ENCODE measurements around the gene GRID2. TPM values are rescaled to one million over a fixed set of nuclear protein-coding genes. Genes with fewer than 3 reads are reported as not detected.
"Not testable (repeated sequence)": the region's sequence is repeated elsewhere in the genome, so short reads cannot be mapped to it uniquely, and the experiment has no call there.

Gene GRID2
- total RNA-seq, 1 donor from 2014 or later, result 2.1 TPM

GRCh38 chr4:93267747-93268146, 964.0 kb downstream of the GRID2 start:
- no peak overlapping the region for H3K27ac Mint-ChIP-seq (ENCODE audit: unreplicated experiment)

DNA sequence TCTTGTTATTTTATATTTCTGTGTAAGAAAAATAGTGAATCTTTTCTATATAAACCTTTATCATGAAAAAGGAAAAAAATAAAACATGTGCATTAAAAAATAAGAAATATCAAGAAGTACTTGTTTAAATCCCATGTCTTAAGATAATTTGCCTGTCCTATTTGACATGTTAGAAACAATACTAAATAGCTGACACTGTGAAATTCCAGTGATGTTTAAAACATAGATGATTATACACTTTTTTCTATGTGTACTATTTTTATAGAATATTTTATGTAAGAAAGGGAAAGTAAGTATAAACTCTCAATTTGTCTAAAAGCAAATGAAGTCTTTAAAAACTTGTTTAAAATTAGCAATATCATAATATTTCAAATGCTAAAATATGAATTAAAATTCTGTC, 981.6 kb downstream of the GRID2 start:
- Mint-ChIP-seq H3K4me1 (ENCODE audit: low read depth, unreplicated experiment) (no peaks in the 10 kb centered on the region), H3K27me3 (ENCODE audit: unreplicated experiment) (no peaks in the 10 kb centered on the region), H3K27ac (ENCODE audit: unreplicated experiment) (no peak overlapping the region), H3K36me3 (ENCODE audit: unreplicated experiment) (no peaks in the 10 kb centered on the region), H3K9me3 (ENCODE audit: unreplicated experiment) (no peaks in the 10 kb centered on the region), H3K4me3 (ENCODE audit: unreplicated experiment) (no peak overlapping the region)
- no peak for TF ChIP-seq CTCF (IDR thresholded peaks at IDR 0.05; ENCODE audit: partially characterized antibody, unreplicated experiment)
- no peak for DNase-seq

More at GRCh38 chr4:93267747-93268146, 964.0 kb downstream of the GRID2 start:
- H3K9me3 Mint-ChIP-seq (ENCODE audit: unreplicated experiment), result peaks cover 1% of the 10 kb centered on the region
- TF ChIP-seq CTCF (IDR thresholded peaks at IDR 0.05; ENCODE audit: partially characterized antibody, unreplicated experiment), result no peak
- H3K4me3 Mint-ChIP-seq (ENCODE audit: unreplicated experiment), result no peak overlapping the region
- H3K4me1 Mint-ChIP-seq (ENCODE audit: low read depth, unreplicated experiment), result peaks cover 3% of the 10 kb centered on the region
- H3K27me3 Mint-ChIP-seq (ENCODE audit: unreplicated experiment), result no peaks in the 10 kb centered on the region
- DNase-seq, result no peak
- no peaks in the 10 kb centered on the region for H3K36me3 Mint-ChIP-seq (ENCODE audit: unreplicated experiment)

DNA sequence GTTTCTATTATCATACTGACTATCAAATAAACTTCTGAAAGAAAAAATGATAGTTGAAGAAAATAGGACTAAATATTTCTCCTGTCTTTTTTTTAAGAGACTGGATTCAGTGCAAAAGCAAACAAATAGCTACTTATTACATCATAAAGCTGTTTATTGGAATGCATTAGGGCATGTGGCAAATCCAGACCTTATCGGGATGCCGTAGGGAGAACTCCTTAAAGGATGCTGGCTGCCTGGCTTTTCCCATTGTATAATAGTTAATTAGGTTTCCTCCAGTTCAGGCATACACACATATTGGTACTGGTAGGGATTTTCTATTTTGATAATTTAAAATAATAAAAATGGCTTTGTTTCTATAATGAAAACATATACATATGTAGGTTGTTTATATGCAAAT, 985.5 kb downstream of the GRID2 start:
- Mint-ChIP-seq H3K27me3 (ENCODE audit: unreplicated experiment) (peaks cover 3% of the 10 kb centered on the region), H3K4me1 (ENCODE audit: low read depth, unreplicated experiment) (peaks cover 3% of the 10 kb centered on the region), H3K4me3 (ENCODE audit: unreplicated experiment) (no peak overlapping the region), H3K36me3 (ENCODE audit: unreplicated experiment) (no peaks in the 10 kb centered on the region), H3K9me3 (ENCODE audit: unreplicated experiment) (no peaks in the 10 kb centered on the region), H3K27ac (ENCODE audit: unreplicated experiment) (no peak overlapping the region)
- no peak for DNase-seq
- no peak for TF ChIP-seq CTCF (IDR thresholded peaks at IDR 0.05; ENCODE audit: partially characterized antibody, unreplicated experiment)

DNA sequence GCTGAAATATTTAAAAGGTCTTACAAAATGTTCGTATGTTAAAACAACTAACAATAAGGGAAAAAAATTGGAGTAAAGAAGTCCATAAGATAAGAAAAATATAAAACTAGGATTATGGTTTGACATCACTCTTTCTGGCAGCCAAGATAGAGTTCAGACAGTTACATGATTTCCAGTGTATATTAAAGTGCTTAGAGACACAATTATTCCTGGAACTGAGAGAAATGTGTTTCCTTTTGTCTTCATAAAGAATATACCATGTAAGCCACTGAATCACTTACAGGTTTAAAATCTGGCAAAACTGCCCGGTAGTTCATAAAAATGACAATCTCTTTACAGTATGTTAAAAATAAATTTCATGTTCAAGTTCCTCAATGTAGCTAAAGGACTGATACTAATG, 986.1 kb downstream of the GRID2 start:
- no peak for TF ChIP-seq CTCF (IDR thresholded peaks at IDR 0.05; ENCODE audit: partially characterized antibody, unreplicated experiment)
- Mint-ChIP-seq H3K9me3 (ENCODE audit: unreplicated experiment) (no peaks in the 10 kb centered on the region), H3K27me3 (ENCODE audit: unreplicated experiment) (peaks cover 3% of the 10 kb centered on the region), H3K27ac (ENCODE audit: unreplicated experiment) (no peak overlapping the region), H3K4me3 (ENCODE audit: unreplicated experiment) (no peak overlapping the region), H3K36me3 (ENCODE audit: unreplicated experiment) (no peaks in the 10 kb centered on the region), H3K4me1 (ENCODE audit: low read depth, unreplicated experiment) (peaks cover 3% of the 10 kb centered on the region)
- DNase-seq, result no peak

DNA sequence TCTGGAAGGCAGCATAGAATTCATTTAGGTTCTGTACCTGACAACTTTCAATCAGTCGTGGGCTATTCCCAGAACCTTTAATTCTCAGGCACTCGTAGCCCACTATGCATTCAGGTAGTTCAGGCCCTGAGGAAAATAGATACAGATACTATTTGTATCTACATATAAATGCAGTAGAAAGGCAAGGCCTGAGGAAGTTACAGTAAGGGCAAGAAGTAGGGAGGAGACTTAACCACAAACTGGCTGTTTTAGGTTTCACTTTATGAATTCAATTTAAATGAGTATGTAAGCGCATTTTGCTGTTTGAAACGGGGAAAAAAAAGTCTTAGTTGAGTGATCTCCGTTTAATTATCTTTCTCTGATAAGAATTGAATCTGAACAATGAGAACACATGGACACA, 995.4 kb downstream of the GRID2 start:
- H3K36me3 Mint-ChIP-seq (ENCODE audit: unreplicated experiment), result no peaks in the 10 kb centered on the region

DNA sequence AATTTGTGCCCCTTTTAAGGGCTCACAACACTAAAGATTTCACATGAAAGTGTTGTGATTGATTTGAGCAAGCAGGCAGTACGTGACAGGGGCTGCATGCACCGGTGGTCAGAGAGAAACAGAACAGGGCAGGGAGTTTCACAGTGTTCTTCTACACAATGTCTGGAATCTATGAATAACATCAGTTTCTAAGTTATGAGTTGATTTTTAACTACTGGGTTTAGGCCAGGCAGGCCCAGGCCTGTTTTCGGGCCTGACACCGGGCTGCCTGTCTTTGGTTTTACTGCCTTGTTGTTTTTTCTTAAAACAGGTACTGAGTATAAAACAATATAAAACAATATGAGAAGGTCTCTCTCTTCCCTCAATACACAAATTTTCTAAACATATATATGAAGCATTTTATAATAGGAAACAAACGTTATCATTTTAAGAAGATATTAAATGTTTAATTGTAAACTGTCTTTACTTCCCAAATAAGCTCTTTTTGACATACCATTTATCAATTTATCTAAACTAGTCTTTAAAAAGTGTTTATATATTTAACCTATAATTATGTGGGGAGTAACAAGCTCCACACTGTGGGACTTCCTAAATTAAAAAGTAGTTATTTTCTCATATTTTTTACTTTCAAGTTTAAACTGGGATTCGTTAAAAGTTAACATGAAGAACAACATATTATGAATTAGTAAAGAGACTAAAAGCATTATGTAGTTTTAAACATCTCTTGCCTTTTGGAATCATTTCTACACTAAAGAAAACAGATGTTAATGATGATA, 997.2 kb downstream of the GRID2 start:
- H3K9me3 Mint-ChIP-seq (ENCODE audit: unreplicated experiment); DNase-seq; H3K27ac Mint-ChIP-seq (ENCODE audit: unreplicated experiment); H3K36me3 Mint-ChIP-seq (ENCODE audit: unreplicated experiment); H3K27me3 Mint-ChIP-seq (ENCODE audit: unreplicated experiment); H3K4me3 Mint-ChIP-seq (ENCODE audit: unreplicated experiment); H3K4me1 Mint-ChIP-seq (ENCODE audit: low read depth, unreplicated experiment): not testable (repeated sequence)

More for the DNA sequence above, 995.4 kb downstream of the GRID2 start:
- no peak for TF ChIP-seq CTCF (IDR thresholded peaks at IDR 0.05; ENCODE audit: partially characterized antibody, unreplicated experiment)
- Mint-ChIP-seq H3K4me1 (ENCODE audit: low read depth, unreplicated experiment) (no peaks in the 10 kb centered on the region), H3K4me3 (ENCODE audit: unreplicated experiment) (no peak overlapping the region), H3K27ac (ENCODE audit: unreplicated experiment) (no peak overlapping the region), H3K27me3 (ENCODE audit: unreplicated experiment) (no peaks in the 10 kb centered on the region), H3K9me3 (ENCODE audit: unreplicated experiment) (peaks cover 2% of the 10 kb centered on the region)
- no peak for DNase-seq
